Gastroesophageal sphincter (tissue), 3 donors: ENCODE data around the gene ABCC10.

Experiments
- EP300 ChIP-seq: sonication (generic); formaldehyde crosslinking; IDR thresholded peaks from one replicate; pipeline ENCODE4 v1.6.1; 2017; ENCODE audit warnings: antibody characterized with exemption, mild to moderate bottlenecking
- POLR2A ChIP-seq, 2 donors: fragments of 450-650 bp; IDR thresholded peaks; one replicate each; pipeline ENCODE4 v1.6.1; 2017; ENCODE audit warnings: antibody characterized with exemption in 2 of 2, mild to moderate bottlenecking in 2 of 2, moderate library complexity in 1 of 2
- POLR2AphosphoS5 ChIP-seq: sonication (generic); formaldehyde crosslinking; IDR thresholded peaks from one replicate; pipeline ENCODE4 v1.6.1; 2017; ENCODE audit warnings: antibody characterized with exemption
- TF ChIP-seq, protein P1 (sequence below), 4 experiments: fragments of 200-600 bp in 2 of 4; fragments of 450-650 bp in 2 of 4; sonication (generic) in 1 of 4; IDR thresholded peaks; one replicate each; pipeline ENCODE4 v1.5.1; 2017 to 2019; ENCODE audit warnings: antibody characterized with exemption in 4 of 4, mild to moderate bottlenecking in 2 of 4, moderate library complexity in 2 of 4

DNA sequence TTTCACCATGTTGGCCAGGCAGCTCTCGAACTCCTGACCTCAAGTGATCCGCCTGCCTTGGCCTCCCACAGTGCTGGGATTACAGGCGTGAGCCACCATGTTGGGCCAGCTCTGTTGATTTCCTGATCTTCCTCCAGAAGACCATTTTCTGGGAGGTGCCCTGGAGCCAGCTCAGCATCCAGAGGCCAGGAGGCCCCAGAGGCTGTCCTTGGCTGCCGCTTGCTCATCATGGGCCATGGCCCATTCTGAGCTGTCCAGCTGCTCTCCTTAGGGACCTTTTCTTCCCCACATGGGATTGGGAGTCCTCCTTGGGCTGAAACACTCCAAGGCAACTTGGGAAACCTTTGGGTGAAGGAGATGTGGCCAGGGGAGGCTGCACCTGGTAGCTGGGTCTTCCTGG, 67.4 kb downstream of the ABCC10 start:
- no peak for TF ChIP-seq POLR2A (IDR thresholded peaks at IDR 0.05)
- TF ChIP-seq, protein P1, sequence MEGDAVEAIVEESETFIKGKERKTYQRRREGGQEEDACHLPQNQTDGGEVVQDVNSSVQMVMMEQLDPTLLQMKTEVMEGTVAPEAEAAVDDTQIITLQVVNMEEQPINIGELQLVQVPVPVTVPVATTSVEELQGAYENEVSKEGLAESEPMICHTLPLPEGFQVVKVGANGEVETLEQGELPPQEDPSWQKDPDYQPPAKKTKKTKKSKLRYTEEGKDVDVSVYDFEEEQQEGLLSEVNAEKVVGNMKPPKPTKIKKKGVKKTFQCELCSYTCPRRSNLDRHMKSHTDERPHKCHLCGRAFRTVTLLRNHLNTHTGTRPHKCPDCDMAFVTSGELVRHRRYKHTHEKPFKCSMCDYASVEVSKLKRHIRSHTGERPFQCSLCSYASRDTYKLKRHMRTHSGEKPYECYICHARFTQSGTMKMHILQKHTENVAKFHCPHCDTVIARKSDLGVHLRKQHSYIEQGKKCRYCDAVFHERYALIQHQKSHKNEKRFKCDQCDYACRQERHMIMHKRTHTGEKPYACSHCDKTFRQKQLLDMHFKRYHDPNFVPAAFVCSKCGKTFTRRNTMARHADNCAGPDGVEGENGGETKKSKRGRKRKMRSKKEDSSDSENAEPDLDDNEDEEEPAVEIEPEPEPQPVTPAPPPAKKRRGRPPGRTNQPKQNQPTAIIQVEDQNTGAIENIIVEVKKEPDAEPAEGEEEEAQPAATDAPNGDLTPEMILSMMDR (IDR thresholded peaks at IDR 0.05) = no peak
- TF ChIP-seq EP300 = no peak
- TF ChIP-seq POLR2AphosphoS5 = no peak
